Heart left ventricle (tissue), 16 donors: Measurements from ENCODE around the gene TCF7L2. TPM values are rescaled to one million over a fixed set of nuclear protein-coding genes. Genes with fewer than 3 reads are reported as not detected.

Source experiments
- ATAC-seq, 4 donors: fragments of 200-7000 bp; cut with Tn5 transposase; one replicate each; pipeline ENCODE4 v1.9.1; 2020 to 2022; ENCODE audit warnings: moderate library complexity in 4 of 4, mild to moderate bottlenecking in 3 of 4, moderate number of reproducible peaks in 1 of 4
- DNase-seq, 5 donors: peaks; one replicate each; pipeline ENCODE4 v3.0.0-alpha.2; 2020
- H3K27ac ChIP-seq, 12 donors: fragments of 200-600 bp; sonication (generic) in 4 of 12; one replicate each; pipeline versions ENCODE4 v1.5.0 to v1.8.0; 2016 to 2022; ENCODE audit warnings: mild to moderate bottlenecking in 2 of 12
- H3K27me3 ChIP-seq, 9 donors: fragments of 200-600 bp; sonication (generic) in 2 of 9; one replicate each; pipeline versions ENCODE4 v1.5.1 to v1.8.0; 2016 to 2022; ENCODE audit warnings: mild to moderate bottlenecking in 3 of 9
- H3K36me3 ChIP-seq, 9 donors: fragments of 200-600 bp; sonication (generic) in 2 of 9; one replicate each; pipeline versions ENCODE4 v1.5.0 to v1.8.0; 2018 to 2022; ENCODE audit warnings: mild to moderate bottlenecking in 2 of 9
- H3K4me1 ChIP-seq, 12 donors: fragments of 200-600 bp; sonication (generic) in 4 of 12; one replicate each; pipeline versions ENCODE4 v1.5.0 to v1.8.0; 2016 to 2022; ENCODE audit warnings: mild to moderate bottlenecking in 3 of 12
- H3K4me3 ChIP-seq, 12 donors: fragments of 200-600 bp; sonication (generic) in 4 of 12; one replicate each; pipeline versions ENCODE4 v1.5.0 to v1.8.0; 2017 to 2022; ENCODE audit warnings: mild to moderate bottlenecking in 9 of 12, moderate library complexity in 4 of 12
- H3K9me3 ChIP-seq, 12 donors: fragments of 200-600 bp; sonication (generic) in 4 of 12; one replicate each; pipeline versions ENCODE4 v1.5.0 to v1.8.0; 2016 to 2022; ENCODE audit warnings: mild to moderate bottlenecking in 1 of 12
- POLR2A ChIP-seq, 2 donors: fragments of 450-650 bp; IDR thresholded peaks; one replicate each; pipeline ENCODE4 v1.6.1; 2017; ENCODE audit warnings: antibody characterized with exemption in 2 of 2, mild to moderate bottlenecking in 2 of 2, moderate library complexity in 2 of 2
- WGBS, 4 donors: extraction: QIAGEN DNeasy Blood & Tissue Kit in 2 of 4; methylation state at CpG; one replicate each; pipeline versions ENCODE4 v1.1.5 to v1.1.7; 2013 to 2018; 5-methylcytosine and 5-hydroxymethylcytosine counted together
- intact Hi-C, 10 donors: fragments of 100-400 bp; cut with DNase I; formaldehyde crosslinking; loops; one replicate each; pipeline versions ENCODE4 v1.11.1 to v1.14.2; 2022
- polyA plus RNA-seq, 2 donors: library from polyadenylated mRNA; stranded (reverse); fragments of 200-250 nt; gene quantifications; one replicate each; pipeline ENCODE4 v1.2.3, GENCODE V29; 2013
- total RNA-seq, 9 donors: library from RNA; depleted of rRNA in 2 of 9; stranded (reverse); fragments of >200 nt in 2 of 9; fragmentation: NEBNext Ultra II Directional in 3 of 9; extraction: Animal tissue kit (Norgen Biotek cat#: 25700) in 3 of 9; gene quantifications; one replicate each; pipeline versions ENCODE4 v1.1.0 to v1.2.4, GENCODE V29; 2016 to 2023
- TF ChIP-seq, protein P1 (sequence below), 12 donors: fragments of 200-600 bp; sonication (generic) in 4 of 12; IDR thresholded peaks; one replicate each; pipeline versions ENCODE4 v1.5.0 to v1.8.0; 2018 to 2022; ENCODE audit warnings: antibody characterized with exemption in 12 of 12, mild to moderate bottlenecking in 5 of 12
- donor health status: ischemic (EF 13 %, LVEDD 7.1; RV severe dilation, severe dysfunction).
- donor health status: healthy with polysubstance abuse.
- donor health status: DM: no; HTN: yes; CAD: no.
- donor health status: DM: no; HTN: no; CAD: no.
- donor health status: ischemic (EF 25% LVEDD 6.9; RV normal size, moderate dysfunction).
- donor health status: ischemic (EF 25% LVEDD 5.7; RV mildly dilated, moderate dysfunction).
- donor health status: healthy.
- donor health status: DM: yes; HTN: yes; CAD: no.
- donor health status: ischemic (EF 35%, LVEDD 5.7; RV mildly dilated, moderate dysfunction).
- donor health status: nonischemic (EF 11% LVEDD 7.7; RV severe dilation, severe dysfunction).
- donor health status: DM: yes; HTN: yes; CAD: no.
- donor health status: PGD.
- donor health status: ischemic (EF 29% LVEDD 5.4; RV normal size, mild dysfunction).
- donor health status: nonischemic (EF 23%, LVEDD 6.1; RV moderate dilation, normal function).

TCF7L2 gene
- total and polyA plus RNA-seq, 11 donors: 4.3 to 17.5 (median 8.4) TPM

GRCh38 chr10:113167702-113168101 is 217.7 kb downstream of the TCF7L2 start:
- Histone ChIP-seq H3K27ac (no peak overlapping the region), H3K4me3 (no peak overlapping the region), H3K36me3 (peaks cover 0 to 27% (median 14%) of the 10 kb centered on the region in 9 donors), H3K27me3 (no peaks in the 10 kb centered on the region), H3K9me3 (no peaks in the 10 kb centered on the region), H3K4me1 (peaks cover 0 to 22% (median 0%) of the 10 kb centered on the region in 12 donors)
- TF ChIP-seq POLR2A (IDR thresholded peaks at IDR 0.05): no peak
- TF ChIP-seq, protein P1, sequence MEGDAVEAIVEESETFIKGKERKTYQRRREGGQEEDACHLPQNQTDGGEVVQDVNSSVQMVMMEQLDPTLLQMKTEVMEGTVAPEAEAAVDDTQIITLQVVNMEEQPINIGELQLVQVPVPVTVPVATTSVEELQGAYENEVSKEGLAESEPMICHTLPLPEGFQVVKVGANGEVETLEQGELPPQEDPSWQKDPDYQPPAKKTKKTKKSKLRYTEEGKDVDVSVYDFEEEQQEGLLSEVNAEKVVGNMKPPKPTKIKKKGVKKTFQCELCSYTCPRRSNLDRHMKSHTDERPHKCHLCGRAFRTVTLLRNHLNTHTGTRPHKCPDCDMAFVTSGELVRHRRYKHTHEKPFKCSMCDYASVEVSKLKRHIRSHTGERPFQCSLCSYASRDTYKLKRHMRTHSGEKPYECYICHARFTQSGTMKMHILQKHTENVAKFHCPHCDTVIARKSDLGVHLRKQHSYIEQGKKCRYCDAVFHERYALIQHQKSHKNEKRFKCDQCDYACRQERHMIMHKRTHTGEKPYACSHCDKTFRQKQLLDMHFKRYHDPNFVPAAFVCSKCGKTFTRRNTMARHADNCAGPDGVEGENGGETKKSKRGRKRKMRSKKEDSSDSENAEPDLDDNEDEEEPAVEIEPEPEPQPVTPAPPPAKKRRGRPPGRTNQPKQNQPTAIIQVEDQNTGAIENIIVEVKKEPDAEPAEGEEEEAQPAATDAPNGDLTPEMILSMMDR (IDR thresholded peaks at IDR 0.05): no peak
- WGBS, 4 donors: 81 to 86% (median 81%) methylated on average over 5 of the region's 5 CpGs
- intact Hi-C loops: no loop called here
- ATAC-seq (no peak), DNase-seq (no peak)

DNA sequence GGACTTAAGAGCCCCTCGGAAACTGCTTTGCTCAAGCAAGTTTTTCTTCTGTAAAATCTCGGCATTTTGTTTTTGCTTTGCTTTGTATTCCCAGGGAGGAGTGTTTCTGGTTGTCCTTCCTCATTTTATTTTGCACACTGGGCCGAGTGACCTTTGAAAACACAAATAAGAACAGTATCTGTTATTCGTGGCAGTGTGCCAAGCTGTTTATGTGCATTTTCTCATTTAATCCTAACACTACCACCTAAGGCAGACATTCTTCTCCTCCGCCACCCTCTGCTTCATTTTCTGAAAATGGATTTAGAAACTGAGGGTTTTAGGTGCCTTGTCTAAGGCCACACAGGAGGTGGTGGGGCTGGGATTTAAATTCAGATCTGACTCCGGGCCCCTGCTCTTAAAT is 218.5 kb downstream of the TCF7L2 start:
- no peak for TF ChIP-seq POLR2A (IDR thresholded peaks at IDR 0.05)
- TF ChIP-seq, protein P1 (IDR thresholded peaks at IDR 0.05): no peak
- intact Hi-C loops: no loop called here
- WGBS, 4 donors: 63 to 69% (median 66%) methylated on average over 6 of the region's 6 CpGs
- Histone ChIP-seq H3K27me3 (no peaks in the 10 kb centered on the region), H3K27ac (no peak overlapping the region), H3K36me3 (peaks cover 0 to 27% (median 12%) of the 10 kb centered on the region in 9 donors), H3K9me3 (no peaks in the 10 kb centered on the region), H3K4me3 (no peak overlapping the region), H3K4me1 (peaks cover 0 to 21% (median 0%) of the 10 kb centered on the region in 12 donors)
- ATAC-seq (no peak), DNase-seq (no peak)

DNA sequence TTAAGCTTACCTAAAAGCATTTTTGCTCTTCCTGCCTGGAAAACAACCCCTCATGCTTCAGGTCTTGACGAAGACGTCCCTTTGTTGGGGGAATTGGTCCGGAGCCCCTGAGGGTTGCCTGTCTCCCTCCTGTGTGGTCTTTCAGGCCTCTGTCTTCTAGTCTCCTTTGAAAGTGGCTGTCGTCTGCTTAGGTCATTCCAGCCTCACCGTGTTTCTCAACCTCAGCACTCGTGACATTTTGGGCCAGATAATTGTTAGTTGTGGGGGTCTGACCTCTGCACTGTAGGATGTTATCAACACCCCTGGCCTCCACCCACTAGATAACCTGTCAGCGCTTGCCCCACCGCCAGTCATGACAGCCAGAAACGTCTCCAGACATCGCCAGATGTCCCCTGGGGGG is 219.1 kb downstream of the TCF7L2 start:
- H3K9me3 ChIP-seq: no peaks in the 10 kb centered on the region
- no peak overlapping the region for H3K4me3 ChIP-seq
- peaks cover 0 to 23% (median 9%) of the 10 kb centered on the region in 9 donors for H3K36me3 ChIP-seq
- intact Hi-C loops: no loop called here
- DNase-seq: no peak
- H3K27ac ChIP-seq: no peak overlapping the region
- 69 to 76% (median 74%) methylated on average over 10 of the region's 10 CpGs for WGBS, 4 donors
- H3K4me1 ChIP-seq: peaks cover 0 to 16% (median 0%) of the 10 kb centered on the region in 12 donors
- TF ChIP-seq POLR2A (IDR thresholded peaks at IDR 0.05): no peak
- TF ChIP-seq, protein P1 (IDR thresholded peaks at IDR 0.05): no peak
- no peak for ATAC-seq
- H3K27me3 ChIP-seq: no peaks in the 10 kb centered on the region

- Histone ChIP-seq H3K9me3 (no peaks in the 10 kb centered on the region), H3K36me3 (peaks cover 0 to 19% (median 9%) of the 10 kb centered on the region in 9 donors), H3K4me3 (no peak overlapping the region), H3K27ac (no peak overlapping the region), H3K4me1 (peaks cover 0 to 14% (median 0%) of the 10 kb centered on the region in 12 donors), H3K27me3 (no peaks in the 10 kb centered on the region)
- DNase-seq: no peak
- 85 to 91% (median 89%) methylated on average over 14 of the region's 14 CpGs for WGBS, 4 donors
- intact Hi-C loops: no loop called here
- no peak for ATAC-seq
- TF ChIP-seq, protein P1 (IDR thresholded peaks at IDR 0.05): no peak
- no peak for TF ChIP-seq POLR2A (IDR thresholded peaks at IDR 0.05)
These were observed 219.9 kb downstream of the TCF7L2 start for GRCh38 chr10:113169853-113170460.
